ENCODE results near the gene CEP162. TPM values are rescaled to one million over a fixed set of nuclear protein-coding genes. Genes with fewer than 3 reads are reported as not detected.
"Not testable (repeated sequence)": the region's sequence is repeated elsewhere in the genome, so short reads cannot be mapped to it uniquely, and the experiment has no call there.

CEP162 gene
- total RNA-seq, 3 donors from 2014 or later (not counting 1 experiment from before 2014, with no cell fraction given), result 11.2 to 14.6 (median 12.0) TPM

DNA sequence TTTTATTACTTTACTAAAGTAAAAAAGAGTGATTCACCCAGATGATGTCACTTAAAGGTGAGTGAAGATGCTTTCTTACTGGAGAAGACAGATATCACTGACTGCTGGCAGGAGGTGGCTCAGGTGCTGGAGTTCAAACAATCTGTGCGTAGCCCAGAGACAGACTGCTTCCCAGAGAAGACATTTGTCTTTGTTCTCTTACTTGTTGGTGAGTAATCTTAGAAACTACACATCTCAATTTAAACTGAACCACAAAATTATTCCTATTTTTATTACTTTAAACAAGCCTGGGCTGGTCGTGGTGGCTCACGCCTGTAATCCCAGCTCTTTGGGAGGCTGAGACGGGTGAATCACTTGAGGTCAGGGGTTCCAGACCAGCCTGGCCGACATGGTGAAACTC, 92.2 kb downstream of the CEP162 start:
- H3K9me3 ChIP-seq (ENCODE audit: control insufficient read depth, insufficient read depth, low read length), result peaks cover 4% of the 10 kb centered on the region
- no peak overlapping the region for H3K4me3 Mint-ChIP-seq
- H3K36me3 ChIP-seq (ENCODE audit: control insufficient read depth, insufficient read depth, low read length), result peaks cover 4% of the 10 kb centered on the region
- no peak for DNase-seq
- no peaks in the 10 kb centered on the region for H3K27me3 ChIP-seq (ENCODE audit: control insufficient read depth, insufficient read depth, low read length)
- no peak overlapping the region for H3K4me3 ChIP-seq (ENCODE audit: low read length)
- no peak overlapping the region for H3K27ac Mint-ChIP-seq
- H3K36me3 Mint-ChIP-seq, result peaks cover 19% of the 10 kb centered on the region
- 100% methylated on average over 5 of the region's 5 CpGs for WGBS (ENCODE audit: insufficient coverage)
- ATAC-seq, result no peak
- H3K4me1 Mint-ChIP-seq, result peaks cover 5% of the 10 kb centered on the region in 2 donors
- peaks cover 3 to 6% of the 10 kb centered on the region in 2 donors for H3K9me3 Mint-ChIP-seq
- H3K27ac ChIP-seq (ENCODE audit: low read length), result no peak overlapping the region
- H3K27me3 Mint-ChIP-seq (ENCODE audit: low read depth in 2 of 2), result no peaks in the 10 kb centered on the region
- intact Hi-C loops (cut with micrococcal nuclease), result no loop called here
- no peak for TF ChIP-seq CTCF (IDR thresholded peaks at IDR 0.05)
- no peaks in the 10 kb centered on the region for H3K4me1 ChIP-seq (ENCODE audit: control insufficient read depth, insufficient read depth, low read length)

DNA sequence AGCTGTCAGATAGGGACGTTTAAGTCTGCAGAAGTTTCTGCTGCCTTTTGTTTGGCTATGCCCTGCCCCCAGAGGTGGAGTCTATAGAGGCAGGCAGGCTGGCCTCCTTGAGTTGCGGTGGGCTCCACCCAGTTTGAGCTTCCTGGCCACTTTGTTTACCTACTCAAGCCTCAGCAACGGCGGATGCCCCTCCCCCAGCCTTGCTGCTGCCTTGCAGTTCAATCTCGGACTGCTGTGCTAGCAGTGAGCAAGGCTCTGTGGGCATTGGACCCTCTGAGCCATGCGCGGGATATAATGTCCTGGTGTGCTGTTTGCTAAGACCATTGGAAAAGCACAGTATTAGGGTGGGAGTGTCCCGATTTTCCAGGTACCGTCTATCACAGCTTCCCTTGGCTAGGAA, 94.1 kb downstream of the CEP162 start:
- H3K27me3 Mint-ChIP-seq (ENCODE audit: low read depth in 2 of 2); H3K27ac Mint-ChIP-seq; H3K4me3 ChIP-seq (ENCODE audit: low read length); DNase-seq; ATAC-seq; H3K27me3 ChIP-seq (ENCODE audit: control insufficient read depth, insufficient read depth, low read length); H3K9me3 Mint-ChIP-seq; H3K9me3 ChIP-seq (ENCODE audit: control insufficient read depth, insufficient read depth, low read length); intact Hi-C loops (cut with micrococcal nuclease); H3K4me3 Mint-ChIP-seq; H3K4me1 Mint-ChIP-seq; H3K27ac ChIP-seq (ENCODE audit: low read length); H3K36me3 ChIP-seq (ENCODE audit: control insufficient read depth, insufficient read depth, low read length); H3K4me1 ChIP-seq (ENCODE audit: control insufficient read depth, insufficient read depth, low read length): not testable (repeated sequence)
- WGBS (ENCODE audit: insufficient coverage), result 99% methylated on average over 9 of the region's 9 CpGs
- peaks cover 19% of the 10 kb centered on the region for H3K36me3 Mint-ChIP-seq

DNA sequence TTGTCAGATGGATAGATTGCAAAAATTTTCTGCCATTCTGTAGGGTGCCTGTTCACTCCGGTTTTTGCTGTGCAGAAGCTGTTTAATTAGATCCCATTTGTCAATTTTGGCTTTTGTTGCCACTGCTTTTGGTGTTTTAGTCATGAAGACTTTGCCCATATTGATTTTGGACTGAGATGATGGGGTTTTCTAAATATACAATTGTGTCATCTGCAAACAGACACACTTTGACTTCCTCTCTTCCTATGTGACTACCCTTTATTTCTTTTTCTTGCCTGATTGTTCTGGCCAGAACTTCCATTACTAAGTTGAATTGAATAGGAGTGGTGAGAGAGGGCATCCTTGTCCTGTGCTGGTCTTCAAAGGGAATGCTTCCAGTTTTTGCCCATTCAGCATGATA, 97.9 kb downstream of the CEP162 start:
- H3K4me3 Mint-ChIP-seq; intact Hi-C loops (cut with micrococcal nuclease); H3K9me3 ChIP-seq (ENCODE audit: control insufficient read depth, insufficient read depth, low read length); DNase-seq; H3K27ac ChIP-seq (ENCODE audit: low read length); H3K27me3 Mint-ChIP-seq (ENCODE audit: low read depth in 2 of 2); ATAC-seq; H3K27me3 ChIP-seq (ENCODE audit: control insufficient read depth, insufficient read depth, low read length); H3K4me1 ChIP-seq (ENCODE audit: control insufficient read depth, insufficient read depth, low read length); H3K4me3 ChIP-seq (ENCODE audit: low read length); H3K4me1 Mint-ChIP-seq; H3K9me3 Mint-ChIP-seq; H3K27ac Mint-ChIP-seq: not testable (repeated sequence)
- whole genome bisulfite sequencing (ENCODE audit: insufficient coverage), result 89% methylated on average over 1 of the region's 1 CpG
- H3K36me3 ChIP-seq (ENCODE audit: control insufficient read depth, insufficient read depth, low read length), result peaks cover 11% of the 10 kb centered on the region
- H3K36me3 Mint-ChIP-seq, result peaks cover 29% of the 10 kb centered on the region

DNA sequence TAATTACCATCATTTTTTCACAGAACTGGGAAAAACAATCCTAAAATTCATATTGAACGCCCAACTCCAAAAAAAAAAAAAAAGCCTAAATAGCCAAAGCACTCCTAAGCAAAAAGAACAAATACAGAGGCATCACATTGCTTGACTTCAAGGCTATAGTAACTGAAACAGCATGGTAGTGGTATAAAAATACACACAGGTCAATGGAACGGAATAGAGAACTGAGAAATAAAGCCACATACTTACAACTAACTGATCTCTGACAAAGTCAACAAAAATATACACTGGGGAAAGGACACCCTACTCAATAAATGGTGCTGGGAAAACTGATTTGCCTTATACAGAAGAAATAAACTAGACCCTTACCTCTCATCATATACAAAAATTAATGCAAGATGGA, 104.3 kb downstream of the CEP162 start:
- no CpG with 5 or more reads among the region's 2 CpGs for WGBS (ENCODE audit: insufficient coverage)
- no peaks in the 10 kb centered on the region for H3K9me3 ChIP-seq (ENCODE audit: control insufficient read depth, insufficient read depth, low read length)
- H3K4me1 ChIP-seq (ENCODE audit: control insufficient read depth, insufficient read depth, low read length), result no peaks in the 10 kb centered on the region
- no peak for TF ChIP-seq CTCF (IDR thresholded peaks at IDR 0.05)
- peaks cover 12% of the 10 kb centered on the region for H3K36me3 ChIP-seq (ENCODE audit: control insufficient read depth, insufficient read depth, low read length)
- H3K27me3 ChIP-seq (ENCODE audit: control insufficient read depth, insufficient read depth, low read length), result no peaks in the 10 kb centered on the region
- H3K27ac ChIP-seq (ENCODE audit: low read length), result no peak overlapping the region
- DNase-seq, result no peak
- Mint-ChIP-seq H3K36me3 (peaks cover 23% of the 10 kb centered on the region), H3K4me3 (no peak overlapping the region), H3K27ac (no peak overlapping the region), H3K4me1 (no peaks in the 10 kb centered on the region), H3K27me3 (ENCODE audit: low read depth in 2 of 2) (no peaks in the 10 kb centered on the region), H3K9me3 (peaks cover 0 to 2% of the 10 kb centered on the region in 2 donors)
- no peak overlapping the region for H3K4me3 ChIP-seq (ENCODE audit: low read length)
- no peak for ATAC-seq
- intact Hi-C loops (cut with micrococcal nuclease), result no loop called here

DNA sequence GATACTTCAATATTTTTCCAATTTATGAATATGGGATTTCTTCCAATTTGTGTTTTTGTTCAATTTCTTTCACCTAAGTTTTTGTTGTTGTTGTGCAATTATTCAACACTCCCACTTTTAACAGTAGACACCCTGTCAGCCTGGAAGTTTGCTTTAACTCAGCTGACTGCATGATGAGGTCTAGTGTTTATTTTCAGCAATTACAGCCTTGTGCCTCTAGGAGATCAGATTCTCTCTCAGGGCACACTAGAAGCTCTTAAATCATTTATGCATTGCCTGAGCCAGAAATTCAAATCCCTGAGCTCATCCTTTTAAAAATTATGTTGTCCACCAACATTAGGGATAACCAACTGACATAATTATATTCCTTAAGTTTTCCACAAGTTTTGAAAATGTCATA, 108.2 kb downstream of the CEP162 start:
- Histone ChIP-seq H3K4me1 (ENCODE audit: control insufficient read depth, insufficient read depth, low read length) (no peaks in the 10 kb centered on the region), H3K9me3 (ENCODE audit: control insufficient read depth, insufficient read depth, low read length) (no peaks in the 10 kb centered on the region), H3K27ac (ENCODE audit: low read length) (no peak overlapping the region), H3K27me3 (ENCODE audit: control insufficient read depth, insufficient read depth, low read length) (no peaks in the 10 kb centered on the region), H3K36me3 (ENCODE audit: control insufficient read depth, insufficient read depth, low read length) (no peaks in the 10 kb centered on the region), H3K4me3 (ENCODE audit: low read length) (no peak overlapping the region)
- H3K4me1 Mint-ChIP-seq, result no peaks in the 10 kb centered on the region
- no peaks in the 10 kb centered on the region for H3K27me3 Mint-ChIP-seq (ENCODE audit: low read depth in 2 of 2)
- intact Hi-C loops (cut with micrococcal nuclease), result no loop called here
- peaks cover 15% of the 10 kb centered on the region for H3K36me3 Mint-ChIP-seq
- ATAC-seq, result no peak
- no peak for TF ChIP-seq CTCF (IDR thresholded peaks at IDR 0.05)
- H3K4me3 Mint-ChIP-seq, result no peak overlapping the region
- no peak for DNase-seq
- no peak overlapping the region for H3K27ac Mint-ChIP-seq
- peaks cover 6 to 9% of the 10 kb centered on the region in 2 donors for H3K9me3 Mint-ChIP-seq

All from natural killer cell (primary cell).